RWPE2 (cell line): Measurements from ENCODE around the gene ZNF532.

Source experiments
- ATAC-seq: fragments of 200-7000 bp; cut with Tn5 transposase; 3 replicates; pipeline ENCODE4 v1.9.1; 2021; ENCODE audit warnings: low read depth
- DNase-seq: peaks from one replicate; pipeline ENCODE4 v3.0.0-alpha.2; 2020; ENCODE audit warnings: low spot score
- H3K27ac ChIP-seq: fragments of 450-650 bp; 2 replicates; pipeline ENCODE4 v1.5.1; 2017; ENCODE audit warnings: mild to moderate bottlenecking; ENCODE audit not compliant: poor library complexity, severe bottlenecking
- H3K27me3 ChIP-seq: fragments of 250-450 bp; sonication (Bioruptor Pico); 2 replicates; pipeline ENCODE4 v1.5.1; 2021; ENCODE audit warnings: mild to moderate bottlenecking, moderate library complexity; ENCODE audit not compliant: insufficient read depth, poor library complexity, severe bottlenecking
- H3K36me3 ChIP-seq: fragments of 250-450 bp; sonication (Bioruptor Pico); 2 replicates; pipeline ENCODE4 v1.5.1; 2020; ENCODE audit warnings: low read depth, mild to moderate bottlenecking, moderate library complexity
- H3K4me1 ChIP-seq: fragments of 250-450 bp; sonication (Bioruptor Pico); 2 replicates; pipeline ENCODE4 v1.5.1; 2021; ENCODE audit warnings: mild to moderate bottlenecking, moderate library complexity; ENCODE audit not compliant: insufficient read depth, poor library complexity, severe bottlenecking
- H3K4me3 ChIP-seq: fragments of 250-450 bp; sonication (Bioruptor Pico); 2 replicates; pipeline ENCODE4 v1.5.1; 2021; ENCODE audit warnings: mild to moderate bottlenecking, moderate library complexity; ENCODE audit not compliant: severe bottlenecking
- H3K9me3 ChIP-seq: fragments of 250-450 bp; sonication (Bioruptor Pico); 2 replicates; pipeline ENCODE4 v1.5.1; 2021; ENCODE audit warnings: mild to moderate bottlenecking, moderate library complexity; ENCODE audit not compliant: severe bottlenecking
- CTCF ChIP-seq: fragments of 450-650 bp; IDR thresholded peaks from one replicate; pipeline ENCODE4 v1.5.1; 2017; ENCODE audit warnings: mild to moderate bottlenecking, moderate library complexity; ENCODE audit not compliant: poor library complexity, severe bottlenecking

ZNF532 gene

GRCh38 chr18:58844871-58845270, 19.8 kb upstream of the ZNF532 start:
- ATAC-seq (no peak), DNase-seq (no peak)
- no peaks in the 10 kb centered on the region for H3K36me3 ChIP-seq
- TF ChIP-seq CTCF: no peak
- peaks cover 5% of the 10 kb centered on the region for H3K4me1 ChIP-seq
- H3K4me3 ChIP-seq: no peak overlapping the region
- H3K9me3 ChIP-seq: no peaks in the 10 kb centered on the region
- no peak overlapping the region for H3K27ac ChIP-seq
- H3K27me3 ChIP-seq: no peaks in the 10 kb centered on the region

- Histone ChIP-seq H3K27me3 (no peaks in the 10 kb centered on the region), H3K4me3 (no peak overlapping the region), H3K4me1 (peaks cover 16% of the 10 kb centered on the region), H3K9me3 (no peaks in the 10 kb centered on the region), H3K27ac (no peak overlapping the region), H3K36me3 (no peaks in the 10 kb centered on the region)
- DNase-seq (no peak), ATAC-seq (no peak)
- no peak for TF ChIP-seq CTCF
Measured at GRCh38 chr18:58845928-58846724, 18.6 kb upstream of the ZNF532 start.

GRCh38 chr18:58847383-58848071, 17.1 kb upstream of the ZNF532 start:
- H3K4me3 ChIP-seq: no peak overlapping the region
- no peaks in the 10 kb centered on the region for H3K36me3 ChIP-seq
- H3K27me3 ChIP-seq: no peaks in the 10 kb centered on the region
- DNase-seq: no peak
- ATAC-seq: no peak
- H3K4me1 ChIP-seq: peaks cover 16% of the 10 kb centered on the region
- no peak for TF ChIP-seq CTCF
- no peaks in the 10 kb centered on the region for H3K9me3 ChIP-seq
- H3K27ac ChIP-seq: no peak overlapping the region

- peak; percentile 70 for ATAC-seq
- H3K27ac ChIP-seq: peak overlapping the region; percentile 59
- no peaks in the 10 kb centered on the region for H3K9me3 ChIP-seq
- H3K36me3 ChIP-seq: no peaks in the 10 kb centered on the region
- no peaks in the 10 kb centered on the region for H3K27me3 ChIP-seq
- no peak for DNase-seq
- peaks cover 16% of the 10 kb centered on the region for H3K4me1 ChIP-seq
- TF ChIP-seq CTCF: no peak
- no peak overlapping the region for H3K4me3 ChIP-seq
Measured at GRCh38 chr18:58848685-58849084, 16.0 kb upstream of the ZNF532 start.
